ENCODE results near the gene HBZ. TPM values are rescaled to one million over a fixed set of nuclear protein-coding genes. Genes with fewer than 3 reads are reported as not detected.
A peak's percentile ranks its signal among the peaks of the same experiment; 100 is the strongest.
"Not testable (repeated sequence)": the region's sequence is repeated elsewhere in the genome, so short reads cannot be mapped to it uniquely, and the experiment has no call there.

The HBZ gene
- total RNA-seq, 1 donor from 2014 or later: not detected

DNA sequence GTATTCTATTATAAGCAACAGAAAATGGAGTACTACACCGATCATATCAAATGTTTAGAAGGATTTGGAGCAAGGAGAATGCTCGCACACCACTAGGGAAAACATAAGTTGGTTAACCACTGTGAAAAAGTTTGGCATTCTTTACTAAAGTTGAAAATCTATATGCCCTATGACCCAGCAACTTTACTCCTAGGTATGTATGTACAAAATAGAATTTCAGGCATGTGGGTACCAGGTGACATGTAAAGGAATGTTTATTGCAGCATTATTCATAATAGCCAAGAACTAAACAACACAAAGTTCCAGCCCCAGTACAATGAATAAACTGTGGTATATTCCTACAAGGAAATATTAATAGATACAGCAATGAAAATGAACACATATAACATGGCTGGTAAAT lies 5.8 kb upstream of the HBZ start:
- H3K27me3 ChIP-seq (ENCODE audit: low read depth): peaks cover 63% of the 10 kb centered on the region

DNA sequence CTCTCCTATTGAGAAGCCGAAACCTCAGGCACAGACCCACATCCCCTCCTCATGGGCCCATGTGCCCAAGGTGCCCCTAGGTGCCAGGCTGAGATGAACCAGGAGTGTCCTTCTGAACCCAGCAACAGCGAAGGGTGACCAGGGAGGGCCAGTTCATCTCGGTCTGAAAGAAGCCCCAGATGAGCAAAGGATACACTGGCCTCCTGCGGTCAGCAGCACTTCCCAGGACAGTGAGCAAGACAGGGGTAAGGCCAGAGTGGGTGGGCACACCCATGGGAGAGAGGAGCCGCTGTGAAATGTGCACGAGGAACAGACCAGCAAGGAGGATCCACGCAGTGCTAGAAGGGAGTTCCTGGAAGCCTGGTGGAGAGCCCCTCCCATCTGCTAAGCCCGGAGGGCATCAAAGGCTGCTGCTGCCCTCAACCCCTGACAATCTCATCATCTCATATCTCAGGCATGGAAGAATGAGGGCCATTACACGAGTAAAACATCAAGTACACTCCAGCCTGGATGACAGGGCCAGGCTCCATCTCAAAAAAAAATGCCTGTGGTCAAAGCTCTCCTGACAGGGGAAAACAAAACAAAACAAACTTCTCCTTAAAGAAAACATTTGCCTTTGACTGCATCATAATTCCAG lies 3.3 kb upstream of the HBZ start:
- peaks cover 51% of the 10 kb centered on the region for H3K27me3 ChIP-seq (ENCODE audit: low read depth)
- H3K27ac ChIP-seq (replicated peaks): no peak overlapping the region
- peaks cover under 1% of the 10 kb centered on the region for H3K4me1 ChIP-seq
- no peaks in the 10 kb centered on the region for H3K9me3 ChIP-seq (replicated peaks)
- TF ChIP-seq, protein P1, sequence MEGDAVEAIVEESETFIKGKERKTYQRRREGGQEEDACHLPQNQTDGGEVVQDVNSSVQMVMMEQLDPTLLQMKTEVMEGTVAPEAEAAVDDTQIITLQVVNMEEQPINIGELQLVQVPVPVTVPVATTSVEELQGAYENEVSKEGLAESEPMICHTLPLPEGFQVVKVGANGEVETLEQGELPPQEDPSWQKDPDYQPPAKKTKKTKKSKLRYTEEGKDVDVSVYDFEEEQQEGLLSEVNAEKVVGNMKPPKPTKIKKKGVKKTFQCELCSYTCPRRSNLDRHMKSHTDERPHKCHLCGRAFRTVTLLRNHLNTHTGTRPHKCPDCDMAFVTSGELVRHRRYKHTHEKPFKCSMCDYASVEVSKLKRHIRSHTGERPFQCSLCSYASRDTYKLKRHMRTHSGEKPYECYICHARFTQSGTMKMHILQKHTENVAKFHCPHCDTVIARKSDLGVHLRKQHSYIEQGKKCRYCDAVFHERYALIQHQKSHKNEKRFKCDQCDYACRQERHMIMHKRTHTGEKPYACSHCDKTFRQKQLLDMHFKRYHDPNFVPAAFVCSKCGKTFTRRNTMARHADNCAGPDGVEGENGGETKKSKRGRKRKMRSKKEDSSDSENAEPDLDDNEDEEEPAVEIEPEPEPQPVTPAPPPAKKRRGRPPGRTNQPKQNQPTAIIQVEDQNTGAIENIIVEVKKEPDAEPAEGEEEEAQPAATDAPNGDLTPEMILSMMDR (IDR thresholded peaks at IDR 0.05; ENCODE audit: borderline replicate concordance): no peak
- H3K4me3 ChIP-seq: no peak overlapping the region
- no peak for DNase-seq
- H3K36me3 ChIP-seq: no peaks in the 10 kb centered on the region
- intact Hi-C loops (cut with micrococcal nuclease): no loop called here

More for the DNA sequence above, 5.8 kb upstream of the HBZ start:
- Histone ChIP-seq H3K4me3 (no peak overlapping the region), H3K9me3 (replicated peaks) (no peaks in the 10 kb centered on the region), H3K4me1 (no peaks in the 10 kb centered on the region), H3K36me3 (no peaks in the 10 kb centered on the region), H3K27ac (replicated peaks) (no peak overlapping the region)
- intact Hi-C loops (cut with micrococcal nuclease): no loop called here
- TF ChIP-seq, protein P1 (IDR thresholded peaks at IDR 0.05; ENCODE audit: borderline replicate concordance): no peak
- no peak for DNase-seq

DNA sequence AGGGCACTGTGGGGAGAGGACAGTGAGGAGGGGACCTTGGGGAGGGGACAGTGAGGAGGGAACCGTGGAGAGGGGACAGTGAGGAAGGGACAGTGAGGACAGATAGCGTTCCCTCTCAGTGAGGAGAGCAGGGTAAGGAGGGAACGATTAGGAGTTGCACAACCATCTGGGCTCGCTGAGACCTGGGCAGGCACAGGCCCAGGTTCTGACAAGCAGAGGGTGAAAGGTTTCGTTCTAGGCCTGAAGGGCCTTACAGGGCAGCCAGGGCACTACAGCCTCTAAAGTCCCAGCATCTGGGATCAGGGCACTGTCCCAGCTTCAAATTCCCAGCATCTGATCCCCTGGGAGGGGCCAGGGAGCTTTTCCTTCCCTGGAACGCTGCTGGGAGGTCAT lies 681 bp downstream of the HBZ start:
- intact Hi-C loops (cut with micrococcal nuclease); H3K36me3 ChIP-seq; H3K27ac ChIP-seq (replicated peaks); DNase-seq; H3K4me3 ChIP-seq; H3K9me3 ChIP-seq (replicated peaks): not testable (repeated sequence)
- peaks cover 60% of the 10 kb centered on the region for H3K27me3 ChIP-seq (ENCODE audit: low read depth)
- H3K4me1 ChIP-seq: peaks cover 10% of the 10 kb centered on the region

DNA sequence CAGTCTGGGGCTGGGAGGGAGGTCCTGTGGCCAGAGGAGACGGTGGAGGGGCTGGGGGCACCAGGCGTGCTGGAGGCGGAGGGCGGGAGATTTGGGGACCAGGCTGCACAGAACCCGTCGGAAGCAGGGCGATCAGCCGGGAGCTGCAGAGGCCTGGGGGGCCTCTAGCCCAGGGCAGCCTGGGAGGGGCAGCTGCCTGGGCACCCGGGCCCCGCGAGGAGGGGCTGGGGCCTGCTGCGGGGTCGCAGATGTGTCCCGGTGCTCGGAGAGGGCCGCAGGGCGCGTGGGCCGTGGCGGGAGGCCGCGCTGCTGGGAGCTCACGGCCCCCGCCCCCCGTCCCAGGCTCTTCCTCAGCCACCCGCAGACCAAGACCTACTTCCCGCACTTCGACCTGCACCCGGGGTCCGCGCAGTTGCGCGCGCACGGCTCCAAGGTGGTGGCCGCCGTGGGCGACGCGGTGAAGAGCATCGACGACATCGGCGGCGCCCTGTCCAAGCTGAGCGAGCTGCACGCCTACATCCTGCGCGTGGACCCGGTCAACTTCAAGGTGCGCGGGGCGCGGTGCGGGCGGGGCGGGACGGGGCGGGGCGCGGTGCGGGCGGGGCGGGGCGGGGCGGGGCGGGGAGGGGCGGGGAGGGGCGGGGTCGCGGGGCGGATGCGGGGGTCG lies 1.2 kb downstream of the HBZ start:
- H3K36me3 ChIP-seq; H3K4me3 ChIP-seq; intact Hi-C loops (cut with micrococcal nuclease); H3K27ac ChIP-seq (replicated peaks); H3K9me3 ChIP-seq (replicated peaks); DNase-seq: not testable (repeated sequence)
- Histone ChIP-seq H3K27me3 (ENCODE audit: low read depth) (peaks cover 60% of the 10 kb centered on the region), H3K4me1 (peaks cover 10% of the 10 kb centered on the region)

DNA sequence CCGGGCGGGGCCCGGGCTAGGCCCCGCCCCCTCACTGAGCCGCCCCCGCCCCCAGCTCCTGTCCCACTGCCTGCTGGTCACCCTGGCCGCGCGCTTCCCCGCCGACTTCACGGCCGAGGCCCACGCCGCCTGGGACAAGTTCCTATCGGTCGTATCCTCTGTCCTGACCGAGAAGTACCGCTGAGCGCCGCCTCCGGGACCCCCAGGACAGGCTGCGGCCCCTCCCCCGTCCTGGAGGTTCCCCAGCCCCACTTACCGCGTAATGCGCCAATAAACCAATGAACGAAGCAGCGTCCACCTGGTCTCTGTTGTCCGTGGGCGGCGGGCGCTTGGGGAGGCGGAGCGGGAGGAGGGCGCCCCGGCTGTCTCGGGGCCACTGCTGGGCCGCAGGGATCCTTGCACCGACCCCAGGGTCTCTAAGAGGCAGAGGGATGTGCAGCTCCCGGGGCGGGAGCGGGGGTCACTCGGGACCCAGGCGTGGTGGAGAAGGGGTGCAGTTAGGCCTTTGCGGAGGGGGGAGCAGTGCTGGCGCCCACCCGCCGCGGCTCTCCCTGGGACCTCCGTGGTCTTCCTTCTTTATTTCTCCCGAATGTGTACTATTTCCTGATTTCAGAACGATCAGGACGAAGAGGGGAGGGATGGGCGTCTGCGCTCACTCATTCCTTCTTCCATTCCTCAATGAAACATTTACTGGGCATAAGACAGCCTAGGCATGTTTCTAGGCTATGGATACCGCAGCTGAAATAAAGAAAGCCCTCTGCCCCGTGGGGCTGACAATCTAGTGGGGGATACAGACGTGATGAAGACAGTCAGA lies 2.0 kb downstream of the HBZ start:
- TF ChIP-seq, protein P1 (IDR thresholded peaks at IDR 0.05; ENCODE audit: borderline replicate concordance): no peak
- H3K4me3 ChIP-seq: peak overlapping the region; percentile 65
- H3K36me3 ChIP-seq: no peaks in the 10 kb centered on the region
- DNase-seq: no peak
- intact Hi-C loops (cut with micrococcal nuclease): no loop called here
- H3K4me1 ChIP-seq: peaks cover 10% of the 10 kb centered on the region
- H3K27me3 ChIP-seq (ENCODE audit: low read depth): peaks cover 64% of the 10 kb centered on the region
- no peaks in the 10 kb centered on the region for H3K9me3 ChIP-seq (replicated peaks)
- no peak overlapping the region for H3K27ac ChIP-seq (replicated peaks)

DNA sequence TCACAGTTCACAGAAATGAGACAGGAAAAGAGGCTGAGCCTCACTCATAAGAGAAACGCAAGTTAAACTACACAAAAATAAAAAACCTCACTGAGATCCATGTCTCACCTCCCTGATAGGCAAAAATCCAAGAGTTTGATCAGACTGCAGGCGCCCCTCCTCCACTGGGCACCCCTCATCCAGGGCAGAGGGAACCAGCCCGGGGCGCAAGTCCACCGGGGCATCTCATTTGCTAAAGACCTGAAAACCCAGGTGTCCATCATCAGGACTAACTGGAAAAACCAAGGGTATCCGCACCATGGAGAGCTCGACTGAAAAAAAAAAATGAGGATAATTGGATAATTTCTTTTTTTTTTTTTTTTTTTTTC lies 2.6 kb downstream of the HBZ start:
- TF ChIP-seq, protein P1 (IDR thresholded peaks at IDR 0.05; ENCODE audit: borderline replicate concordance): no peak
- intact Hi-C loops (cut with micrococcal nuclease): no loop called here
- no peak for DNase-seq
- Histone ChIP-seq H3K9me3 (replicated peaks) (no peaks in the 10 kb centered on the region), H3K4me1 (peaks cover 10% of the 10 kb centered on the region), H3K27me3 (ENCODE audit: low read depth) (peaks cover 62% of the 10 kb centered on the region), H3K36me3 (no peaks in the 10 kb centered on the region), H3K27ac (replicated peaks) (no peak overlapping the region), H3K4me3 (peak overlapping the region; percentile 65)
